22Rv1 (cell line): ENCODE results near the gene ZNF385B.

ENCODE experiments used
- H3K27ac ChIP-seq: fragments of 450-650 bp; 2 replicates; pipeline ENCODE4 v1.5.1; 2017
- ZFX ChIP-seq: fragments of 450-650 bp; IDR thresholded peaks from 2 replicates; pipeline ENCODE4 v1.6.1; 2017; ENCODE audit warnings: antibody characterized with exemption, borderline replicate concordance
- TF ChIP-seq, protein P1 (sequence below): fragments of 450-650 bp; IDR thresholded peaks from 2 replicates; pipeline ENCODE4 v1.5.1; 2017; ENCODE audit warnings: mild to moderate bottlenecking

The ZNF385B gene

DNA sequence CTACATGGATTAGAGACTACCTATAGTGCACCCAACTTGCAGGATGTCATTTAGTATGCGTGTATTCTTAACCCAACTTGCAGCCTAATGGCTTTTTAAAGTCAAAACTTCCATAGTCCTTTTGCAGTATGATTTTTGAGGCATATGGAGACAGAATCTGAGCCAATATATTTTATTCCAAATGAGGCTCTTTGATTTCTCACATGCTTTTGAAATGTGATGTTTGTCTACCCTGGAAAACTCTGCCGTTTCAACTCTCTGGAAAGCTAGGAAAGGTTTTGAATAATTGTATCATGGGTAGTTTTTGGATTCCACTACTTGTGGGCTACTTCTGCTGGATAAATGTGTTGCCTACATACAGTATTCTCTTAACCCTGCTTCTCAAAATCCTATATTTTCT lies 206.6 kb downstream of the ZNF385B start:
- TF ChIP-seq ZFX: no peak
- H3K27ac ChIP-seq: no peak overlapping the region

DNA sequence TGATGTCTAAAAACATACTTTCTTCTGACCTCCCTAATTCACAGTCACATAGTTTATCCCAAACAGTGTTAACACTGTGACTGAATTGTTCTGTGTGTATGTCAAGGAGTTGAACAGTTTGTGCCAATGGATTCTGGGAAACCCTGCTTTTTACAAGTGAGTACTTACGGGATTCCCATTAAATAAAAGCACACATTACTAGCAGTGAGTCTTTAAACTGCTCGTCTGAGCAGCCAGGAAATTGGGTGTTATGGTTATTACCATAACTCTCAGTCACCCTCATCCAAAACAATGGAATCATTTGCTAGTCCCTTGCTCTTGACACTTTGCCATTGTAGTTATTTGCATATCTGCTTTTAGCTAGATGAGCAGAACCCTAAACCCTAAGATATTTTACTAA lies 209.1 kb downstream of the ZNF385B start:
- no peak overlapping the region for H3K27ac ChIP-seq
- no peak for TF ChIP-seq ZFX
- TF ChIP-seq, protein P1, sequence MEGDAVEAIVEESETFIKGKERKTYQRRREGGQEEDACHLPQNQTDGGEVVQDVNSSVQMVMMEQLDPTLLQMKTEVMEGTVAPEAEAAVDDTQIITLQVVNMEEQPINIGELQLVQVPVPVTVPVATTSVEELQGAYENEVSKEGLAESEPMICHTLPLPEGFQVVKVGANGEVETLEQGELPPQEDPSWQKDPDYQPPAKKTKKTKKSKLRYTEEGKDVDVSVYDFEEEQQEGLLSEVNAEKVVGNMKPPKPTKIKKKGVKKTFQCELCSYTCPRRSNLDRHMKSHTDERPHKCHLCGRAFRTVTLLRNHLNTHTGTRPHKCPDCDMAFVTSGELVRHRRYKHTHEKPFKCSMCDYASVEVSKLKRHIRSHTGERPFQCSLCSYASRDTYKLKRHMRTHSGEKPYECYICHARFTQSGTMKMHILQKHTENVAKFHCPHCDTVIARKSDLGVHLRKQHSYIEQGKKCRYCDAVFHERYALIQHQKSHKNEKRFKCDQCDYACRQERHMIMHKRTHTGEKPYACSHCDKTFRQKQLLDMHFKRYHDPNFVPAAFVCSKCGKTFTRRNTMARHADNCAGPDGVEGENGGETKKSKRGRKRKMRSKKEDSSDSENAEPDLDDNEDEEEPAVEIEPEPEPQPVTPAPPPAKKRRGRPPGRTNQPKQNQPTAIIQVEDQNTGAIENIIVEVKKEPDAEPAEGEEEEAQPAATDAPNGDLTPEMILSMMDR: no peak

DNA sequence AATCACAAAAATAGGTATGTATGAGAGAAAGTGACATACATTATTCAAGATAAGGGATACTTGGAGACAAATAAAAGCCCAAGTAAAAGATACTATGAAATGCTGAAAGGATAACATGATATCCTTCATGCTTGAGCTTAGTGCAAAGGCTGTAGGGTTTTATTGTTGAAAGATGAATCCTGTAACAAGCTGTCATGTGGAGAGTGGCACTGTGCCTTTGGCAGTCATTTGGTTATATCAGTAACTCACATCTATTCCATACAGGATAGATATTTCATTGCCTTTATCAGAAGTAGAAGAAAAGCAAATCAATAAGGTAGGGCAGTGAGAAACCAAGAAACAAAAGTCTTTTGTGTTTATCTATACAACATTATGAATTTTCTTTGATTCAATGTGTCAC lies 211.0 kb downstream of the ZNF385B start:
- TF ChIP-seq, protein P1: no peak
- TF ChIP-seq ZFX: no peak
- 0 out of 2 replicates have a peak overlapping the region, but pooled peaks have one; percentile 7 for H3K27ac ChIP-seq

DNA sequence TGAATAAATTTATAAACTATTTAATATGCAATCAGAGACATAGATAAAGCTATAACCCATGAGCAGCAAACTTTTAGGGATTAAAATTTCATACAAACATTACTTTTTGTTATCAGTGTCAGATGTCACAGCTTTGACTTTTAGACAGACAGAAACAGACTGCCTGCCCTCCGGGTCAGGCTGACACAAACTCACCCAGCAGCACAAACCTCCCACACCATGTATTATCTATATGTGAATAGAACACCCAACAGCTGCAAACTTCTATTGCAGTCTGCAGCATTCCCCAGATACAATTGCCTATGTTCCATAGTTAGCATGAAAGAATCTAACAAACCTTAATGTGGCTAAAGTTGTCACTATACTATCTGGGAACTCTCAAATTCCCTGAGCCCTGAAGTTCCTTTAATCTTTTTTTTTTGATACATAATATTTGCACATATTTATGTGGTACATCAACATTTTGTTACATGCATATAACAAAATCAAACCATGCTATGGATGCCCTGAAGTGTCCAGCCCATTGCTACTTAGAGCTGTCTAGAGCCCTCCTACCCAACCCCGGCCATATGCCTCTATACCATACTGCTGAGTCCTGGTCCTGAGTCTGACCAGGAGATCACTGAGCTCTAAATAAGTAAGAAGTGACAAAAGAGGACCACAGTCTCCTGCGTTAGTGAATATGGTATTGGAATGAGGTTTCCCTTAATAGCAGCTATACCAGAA lies 214.4 kb downstream of the ZNF385B start:
- TF ChIP-seq, protein P1: no peak
- no peak for TF ChIP-seq ZFX
- H3K27ac ChIP-seq: no peak overlapping the region

DNA sequence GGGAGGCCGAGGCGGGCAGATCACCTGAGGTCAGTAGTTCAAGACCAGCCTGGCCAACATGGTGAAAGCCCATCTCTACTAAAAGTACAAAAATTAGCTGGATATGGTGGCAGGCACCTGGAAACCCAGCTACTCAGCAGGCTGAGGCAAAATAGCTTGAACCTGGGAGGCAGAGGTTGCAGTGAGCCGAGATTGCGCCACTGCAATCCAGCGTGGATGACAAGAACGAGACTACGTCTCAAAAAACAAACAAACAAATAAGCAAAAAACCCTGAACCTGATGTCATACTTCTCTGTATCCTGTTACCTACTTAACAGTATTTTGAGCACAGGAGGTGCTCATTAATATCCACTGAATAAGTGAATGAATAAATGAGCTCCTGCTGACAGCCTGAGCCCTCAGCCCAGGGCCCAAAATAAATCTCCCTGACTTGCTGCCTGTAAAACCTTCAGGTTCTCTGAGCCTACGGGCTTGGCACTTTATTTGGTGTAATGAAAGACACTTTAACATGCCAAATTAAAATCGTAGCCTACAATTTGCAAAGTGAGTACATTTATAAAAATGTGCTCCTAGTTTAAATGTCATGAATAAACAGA lies 215.1 kb downstream of the ZNF385B start:
- TF ChIP-seq ZFX: no peak
- TF ChIP-seq, protein P1: no peak
- H3K27ac ChIP-seq: no peak overlapping the region

DNA sequence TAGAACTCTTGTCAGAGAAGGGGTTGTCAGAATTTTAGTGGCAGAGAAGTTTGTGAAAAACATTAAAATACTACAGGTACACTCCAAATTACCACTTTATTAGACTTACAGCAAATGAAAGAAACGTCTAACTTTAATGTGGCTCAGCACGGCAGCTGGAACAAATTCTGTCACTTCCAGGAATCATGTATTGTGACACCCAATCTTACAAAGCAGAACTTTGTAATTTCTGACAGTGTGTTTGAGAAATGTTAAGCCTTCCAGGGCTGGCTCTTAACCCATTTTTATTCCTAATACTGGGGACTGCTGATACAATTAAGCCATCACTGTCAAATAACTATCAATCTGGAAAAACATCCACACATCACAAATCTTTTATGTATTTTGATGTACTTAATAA lies 216.4 kb downstream of the ZNF385B start:
- TF ChIP-seq ZFX: no peak

DNA sequence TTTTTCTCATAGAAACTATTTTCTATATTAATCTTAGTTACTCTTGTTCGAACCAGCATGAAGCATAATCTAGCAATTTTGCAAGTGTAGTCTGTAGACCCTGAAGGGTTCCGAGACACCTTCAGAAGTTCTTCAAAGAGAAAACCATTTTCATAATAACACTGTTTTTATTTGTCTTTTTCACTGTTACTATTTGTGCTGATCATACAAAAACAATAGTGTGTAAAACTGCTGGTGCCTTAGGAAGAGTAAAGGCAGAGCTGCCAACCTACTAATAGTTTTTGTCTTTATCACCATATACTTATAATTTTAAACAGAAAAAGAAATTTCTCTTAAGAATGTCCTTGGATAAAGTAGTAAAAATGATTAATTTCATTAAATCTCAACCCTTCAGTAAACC lies 218.9 kb downstream of the ZNF385B start:
- no peak for TF ChIP-seq ZFX
- TF ChIP-seq, protein P1: no peak
- H3K27ac ChIP-seq: no peak overlapping the region

More for the DNA sequence above, 216.4 kb downstream of the ZNF385B start:
- H3K27ac ChIP-seq: no peak overlapping the region

DNA sequence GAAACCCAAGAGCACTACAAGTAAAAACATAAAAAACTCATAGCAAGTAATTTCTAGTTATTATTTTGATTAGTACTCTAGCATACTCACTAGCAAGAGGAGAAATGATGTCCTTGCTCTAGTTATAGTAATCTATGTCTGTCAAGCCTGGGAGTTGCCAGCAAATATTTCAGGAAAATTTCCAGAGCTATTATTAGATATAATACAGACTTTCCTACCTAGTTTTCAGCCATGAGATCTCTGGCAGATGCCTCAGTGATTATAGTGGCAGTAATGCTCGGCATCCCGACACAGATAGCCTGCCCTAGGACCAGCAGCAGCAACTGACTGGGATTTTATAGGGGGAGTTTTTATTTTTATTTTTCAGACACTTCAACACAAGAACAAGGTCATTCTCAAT lies 224.4 kb downstream of the ZNF385B start:
- peak overlapping the region; percentile 79 for H3K27ac ChIP-seq
- TF ChIP-seq, protein P1: no peak
- no peak for TF ChIP-seq ZFX
